GM19043 (cell line): Measurements from ENCODE around the gene THRB.

ENCODE experiments used
- ATAC-seq: cut with Tn5 transposase; IDR thresholded peaks from one replicate; pipeline ENCODE4 v1.9.1; 2021; ENCODE audit warnings: low read depth; ENCODE audit not compliant: unreplicated experiment

THRB gene

GRCh38 chr3:24249523-24249922, 245.1 kb downstream of the THRB start:
- ATAC-seq: no peak

- no peak for ATAC-seq
Measured at GRCh38 chr3:24245056-24245455, 249.6 kb downstream of the THRB start.

- no peak for ATAC-seq
Measured at GRCh38 chr3:24244491-24244890, 250.2 kb downstream of the THRB start.

- no peak for ATAC-seq
Measured at GRCh38 chr3:24242012-24242698, 252.5 kb downstream of the THRB start.

- ATAC-seq: no peak
Measured at GRCh38 chr3:24240306-24240705, 254.3 kb downstream of the THRB start.

GRCh38 chr3:24237971-24238706, 256.5 kb downstream of the THRB start:
- peak; percentile 87 for ATAC-seq

GRCh38 chr3:24235121-24235520, 259.5 kb downstream of the THRB start:
- no peak for ATAC-seq

GRCh38 chr3:24232784-24233183, 261.9 kb downstream of the THRB start:
- ATAC-seq: no peak

- ATAC-seq: no peak
Measured at GRCh38 chr3:24229468-24230221, 265.0 kb downstream of the THRB start.

- ATAC-seq: no peak
Measured at GRCh38 chr3:24227635-24228034, 267.0 kb downstream of the THRB start.

- no peak for ATAC-seq
Measured at GRCh38 chr3:24226397-24226796, 268.3 kb downstream of the THRB start.

GRCh38 chr3:24225385-24225950, 269.2 kb downstream of the THRB start:
- ATAC-seq: no peak

GRCh38 chr3:24224666-24225384, 269.8 kb downstream of the THRB start:
- ATAC-seq: no peak

- ATAC-seq: no peak
Measured at GRCh38 chr3:24222165-24222805, 272.4 kb downstream of the THRB start.

GRCh38 chr3:24220859-24221657, 273.6 kb downstream of the THRB start:
- ATAC-seq: no peak

- ATAC-seq: no peak
Measured at GRCh38 chr3:24215502-24215901, 279.1 kb downstream of the THRB start.

- ATAC-seq: no peak
Measured at GRCh38 chr3:24211381-24211780, 283.3 kb downstream of the THRB start.

GRCh38 chr3:24202071-24202470, 292.6 kb downstream of the THRB start:
- no peak for ATAC-seq

GRCh38 chr3:24201301-24201700, 293.3 kb downstream of the THRB start:
- ATAC-seq: no peak
